ENCODE data around the gene GPRASP3.
"Not testable (repeated sequence)": the region's sequence is repeated elsewhere in the genome, so short reads cannot be mapped to it uniquely, and the experiment has no call there.

GPRASP3 gene

GRCh38 chrX:102720237-102721168 is at the start of gene GPRASP3:
TSS of gene GPRASP3 (plus strand) at chrX:102720743. CDS start at chrX:102748996, 28,253 bp downstream.
- peak; percentile 63 to 65 for DNase-seq

GRCh38 chrX:102672856-102673255 is 47.7 kb upstream of the GPRASP3 start:
- DNase-seq: no peak

- not testable (repeated sequence) for DNase-seq
These were observed 43.1 kb upstream of the GPRASP3 start for GRCh38 chrX:102677479-102677878.

- no peak for DNase-seq
These were observed 35.6 kb upstream of the GPRASP3 start for GRCh38 chrX:102684772-102685520.

GRCh38 chrX:102694749-102695148 is 25.8 kb upstream of the GPRASP3 start:
- no peak for DNase-seq

- DNase-seq: no peak
These were observed 24.2 kb upstream of the GPRASP3 start for GRCh38 chrX:102696306-102696705.

GRCh38 chrX:102697494-102697893 is 23.0 kb upstream of the GPRASP3 start:
- no peak for DNase-seq

GRCh38 chrX:102708900-102709299 is 11.6 kb upstream of the GPRASP3 start:
- DNase-seq: no peak

GRCh38 chrX:102711872-102712215 is 8.7 kb upstream of the GPRASP3 start:
- DNase-seq: no peak

- DNase-seq: no peak
These were observed 8.2 kb upstream of the GPRASP3 start, which contains the start of gene GPRASP2 for GRCh38 chrX:102712216-102712966. TSS of gene GPRASP2 (plus strand) at chrX:102712448. CDS start at chrX:102714870, 2,422 bp downstream.

GRCh38 chrX:102712981-102713625 is 7.4 kb upstream of the GPRASP3 start:
- DNase-seq: no peak

- DNase-seq: no peak
These were observed 5.5 kb upstream of the GPRASP3 start for GRCh38 chrX:102714994-102715393.

- no peak for DNase-seq
These were observed 4.6 kb upstream of the GPRASP3 start for GRCh38 chrX:102715967-102716366.

- not testable (repeated sequence) for DNase-seq
These were observed 595 bp downstream of the GPRASP3 start for GRCh38 chrX:102721169-102721506.

GRCh38 chrX:102723456-102723855 is 2.9 kb downstream of the GPRASP3 start:
- DNase-seq: no peak

GRCh38 chrX:102727761-102728160 is 7.2 kb downstream of the GPRASP3 start:
- no peak for DNase-seq

GRCh38 chrX:102728646-102729045 is 8.1 kb downstream of the GPRASP3 start:
- no peak for DNase-seq

GRCh38 chrX:102739657-102740056 is 19.1 kb downstream of the GPRASP3 start:
- DNase-seq: no peak

GRCh38 chrX:102744307-102744706 is 23.8 kb downstream of the GPRASP3 start:
- no peak for DNase-seq

GRCh38 chrX:102745513-102745856 is 24.9 kb downstream of the GPRASP3 start:
- DNase-seq: no peak

- DNase-seq: peak in 1 of 2 experiments; percentile 14
These were observed 25.5 kb downstream of the GPRASP3 start for GRCh38 chrX:102745857-102746584.

GRCh38 chrX:102765217-102765616 is 44.7 kb downstream of the GPRASP3 start:
- no peak for DNase-seq
